Peyer's patch (tissue), 4 donors: ENCODE measurements around the gene AANAT. TPM values are rescaled to one million over a fixed set of nuclear protein-coding genes. Genes with fewer than 3 reads are reported as not detected.
"Not testable (repeated sequence)": the region's sequence is repeated elsewhere in the genome, so short reads cannot be mapped to it uniquely, and the experiment has no call there.

Experiments used
- DNase-seq, 3 donors: peaks; one replicate each; pipeline ENCODE4 v3.0.0-alpha.2; 2017 to 2019
- H3K27ac ChIP-seq, 4 donors: fragments of 200-600 bp; sonication (generic); one replicate each; pipeline ENCODE4 v1.5.1; 2016 to 2019
- H3K27me3 ChIP-seq, 2 donors: fragments of 200-600 bp; sonication (generic); one replicate each; pipeline ENCODE4 v1.5.1; 2019
- H3K36me3 ChIP-seq, 3 donors: fragments of 200-600 bp; sonication (generic); one replicate each; pipeline ENCODE4 v1.5.1; 2016 to 2019
- H3K4me1 ChIP-seq, 4 donors: fragments of 200-600 bp; sonication (generic); one replicate each; pipeline ENCODE4 v1.5.1; 2016 to 2019
- H3K4me3 ChIP-seq, 4 donors: fragments of 200-600 bp; sonication (generic); 1 replicate in 3 of 4; 2 replicates in 1 of 4; pipeline ENCODE4 v1.5.1; 2016 to 2019; ENCODE audit warnings: mild to moderate bottlenecking in 1 of 4
- H3K9me3 ChIP-seq, 4 donors: fragments of 200-600 bp; sonication (generic); one replicate each; pipeline ENCODE4 v1.5.1; 2016 to 2019; ENCODE audit warnings: mild to moderate bottlenecking in 1 of 4
- CTCF ChIP-seq, 6 experiments: fragments of 450-650 bp in 4 of 6; fragments of 200-600 bp in 2 of 6; sonication (generic) in 1 of 6; IDR thresholded peaks; one replicate each; pipeline ENCODE4 v1.5.1; 2017 to 2019; ENCODE audit warnings: antibody characterized with exemption in 6 of 6, mild to moderate bottlenecking in 3 of 6, moderate library complexity in 1 of 6
- POLR2A ChIP-seq, 2 donors: fragments of 450-650 bp; IDR thresholded peaks; one replicate each; pipeline ENCODE4 v1.5.1; 2017; ENCODE audit warnings: antibody characterized with exemption in 2 of 2, mild to moderate bottlenecking in 2 of 2, moderate library complexity in 2 of 2
- total RNA-seq, 4 donors: library from RNA; depleted of rRNA; stranded (reverse); fragments of >200 nt; gene quantifications; one replicate each; pipeline ENCODE4 v1.1.0, GENCODE V29; 2016

The AANAT gene
- total RNA-seq, 4 donors from 2014 or later: not detected

GRCh38 chr17:76513306-76513692 is 45.9 kb downstream of the AANAT start:
- no peak overlapping the region for H3K27ac ChIP-seq

GRCh38 chr17:76514355-76514754 is 47.0 kb downstream of the AANAT start:
- not testable (repeated sequence) for H3K27me3 ChIP-seq, H3K9me3 ChIP-seq, H3K4me1 ChIP-seq, H3K36me3 ChIP-seq, H3K4me3 ChIP-seq, DNase-seq
- peak overlapping the region; percentile 79 to 88 (median 84) for H3K27ac ChIP-seq

More at GRCh38 chr17:76513306-76513692, 45.9 kb downstream of the AANAT start:
- no peak for DNase-seq
- Histone ChIP-seq H3K4me1 (peaks cover 0 to 7% (median 3%) of the 10 kb centered on the region in 4 donors), H3K9me3 (no peaks in the 10 kb centered on the region), H3K4me3 (no peak overlapping the region), H3K36me3 (no peaks in the 10 kb centered on the region), H3K27me3 (no peaks in the 10 kb centered on the region)
- TF ChIP-seq POLR2A (IDR thresholded peaks at IDR 0.05): no peak
- no peak for TF ChIP-seq CTCF (IDR thresholded peaks at IDR 0.05)

GRCh38 chr17:76515274-76515949 is 48.0 kb downstream of the AANAT start:
- Histone ChIP-seq H3K4me3 (peak overlapping the region; percentile 6 to 26 (median 18)), H3K27me3 (no peaks in the 10 kb centered on the region), H3K27ac (peak overlapping the region; percentile 79 to 88 (median 84)), H3K4me1 (peaks cover 0 to 7% (median 3%) of the 10 kb centered on the region in 4 donors), H3K9me3 (no peaks in the 10 kb centered on the region), H3K36me3 (no peaks in the 10 kb centered on the region)
- peak in 2 of 3 donors; percentile 82 to 92 for DNase-seq
- no peak for TF ChIP-seq CTCF (IDR thresholded peaks at IDR 0.05)
- peak; percentile 18 to 38 for TF ChIP-seq POLR2A (IDR thresholded peaks at IDR 0.05)

GRCh38 chr17:76517638-76518038 is 50.2 kb downstream of the AANAT start:
- Histone ChIP-seq H3K4me3 (no peak overlapping the region), H3K9me3 (no peaks in the 10 kb centered on the region), H3K27me3 (no peaks in the 10 kb centered on the region), H3K4me1 (peaks cover 0 to 7% (median 3%) of the 10 kb centered on the region in 4 donors), H3K36me3 (no peaks in the 10 kb centered on the region), H3K27ac (peak overlapping the region in 1 of 4 donors; percentile 17)
- no peak for TF ChIP-seq POLR2A (IDR thresholded peaks at IDR 0.05)
- no peak for DNase-seq

GRCh38 chr17:76519048-76519966 is 51.9 kb downstream of the AANAT start:
- H3K4me3 ChIP-seq: no peak overlapping the region
- H3K27ac ChIP-seq: no peak overlapping the region
- H3K9me3 ChIP-seq: no peaks in the 10 kb centered on the region
- no peak for DNase-seq
- H3K27me3 ChIP-seq: no peaks in the 10 kb centered on the region
- H3K4me1 ChIP-seq: peaks cover 0 to 14% (median 6%) of the 10 kb centered on the region in 4 donors
- TF ChIP-seq POLR2A (IDR thresholded peaks at IDR 0.05) (no peak), CTCF (IDR thresholded peaks at IDR 0.05) (no peak)
- H3K36me3 ChIP-seq: no peaks in the 10 kb centered on the region

Other genes with a start within 250 kb of the AANAT start
- gene RNF157, start 227.1 kb upstream of the AANAT start, total RNA-seq: 100 to 1,000 TPM in 2 of 4 donors, 10 to 100 TPM in 2; 73.4 to 115 (median 106) TPM
- gene UBALD2, start 202.3 kb upstream of the AANAT start, total RNA-seq: 10 to 100 TPM; 14.0 to 74.1 (median 50.4) TPM
- gene QRICH2, start 159.3 kb upstream of the AANAT start, total RNA-seq: 10 to 100 TPM in 1 of 4 donors, 1 to 10 TPM in 3; 1.2 to 10.7 (median 3.1) TPM
- 100 to 1,000 TPM in 1 of 4 donors, 10 to 100 TPM in 3; 39.4 to 105 (median 70.4) TPM for gene PRPSAP1, start 113.7 kb upstream of the AANAT start, total RNA-seq
- gene SPHK1, start 83.0 kb upstream of the AANAT start, total RNA-seq: 1 to 10 TPM in 3 of 4 donors, under 1 TPM in 1; 0.53 to 5.9 (median 3.8) TPM
- gene UBE2O, start 14.5 kb upstream of the AANAT start, total RNA-seq: 10 to 100 TPM; 20.5 to 75.1 (median 31.6) TPM
- gene RHBDF2, start 33.8 kb downstream of the AANAT start, total RNA-seq: 100 to 1,000 TPM in 1 of 4 donors, 10 to 100 TPM in 2, 1 to 10 TPM in 1; 8.8 to 225 (median 33.0) TPM
- 10 to 100 TPM in 3 of 4 donors, 1 to 10 TPM in 1; 5.8 to 81.7 (median 11.1) TPM for gene CYGB, start 70.1 kb downstream of the AANAT start, total RNA-seq
- 10 to 100 TPM in 1 of 4 donors, 1 to 10 TPM in 1, not detected in 2; 1.2 to 10.7 TPM for gene PRCD, start 72.4 kb downstream of the AANAT start, total RNA-seq
- gene ST6GALNAC2, start 118.3 kb downstream of the AANAT start, total RNA-seq: 1 to 10 TPM in 1 of 4 donors, under 1 TPM in 1, not detected in 2; 0.94 to 2.5 TPM
- gene ST6GALNAC1, start 176.2 kb downstream of the AANAT start, total RNA-seq: 100 to 1,000 TPM in 2 of 4 donors, 10 to 100 TPM in 2; 91.6 to 135 (median 102) TPM
- 10 to 100 TPM in 3 of 4 donors, 1 to 10 TPM in 1; 9.1 to 27.3 (median 23.4) TPM for gene MXRA7, start 243.4 kb downstream of the AANAT start, total RNA-seq